ENCODE data around the gene MTARC1. TPM values are rescaled to one million over a fixed set of nuclear protein-coding genes. Genes with fewer than 3 reads are reported as not detected.
A peak's percentile ranks its signal among the peaks of the same experiment; 100 is the strongest.

Gene MTARC1
- total RNA-seq, 6 donors from 2014 or later: 10.0 to 41.7 (median 22.3) TPM

- TF ChIP-seq CTCF (IDR thresholded peaks at IDR 0.05) (no peak), POLR2A (IDR thresholded peaks at IDR 0.05) (no peak), EP300 (IDR thresholded peaks at IDR 0.05) (no peak), POLR2AphosphoS5 (IDR thresholded peaks at IDR 0.05) (no peak)
- H3K27ac ChIP-seq: peak overlapping the region in 1 of 4 donors; percentile 97
- DNase-seq: no peak
- 88 to 92% methylated on average over 3 of the region's 3 CpGs for WGBS, 2 donors
- H3K27me3 ChIP-seq: no peaks in the 10 kb centered on the region
- no peak overlapping the region for H3K4me3 ChIP-seq
- H3K4me1 ChIP-seq: peaks cover 12 to 25% (median 24%) of the 10 kb centered on the region in 4 donors
- peaks cover 0 to 3% (median 0%) of the 10 kb centered on the region in 4 donors for H3K9me3 ChIP-seq
- no peaks in the 10 kb centered on the region for H3K36me3 ChIP-seq
- no peak for ATAC-seq (ENCODE audit: low FRiP score in 2 of 2)
Measured at GRCh38 chr1:220746851-220747250, 39.9 kb upstream of the MTARC1 start.

- Histone ChIP-seq H3K36me3 (no peaks in the 10 kb centered on the region), H3K27me3 (no peaks in the 10 kb centered on the region), H3K4me1 (peaks cover 19 to 29% (median 24%) of the 10 kb centered on the region in 4 donors), H3K9me3 (peaks cover 0 to 3% (median 0%) of the 10 kb centered on the region in 4 donors), H3K27ac (peak overlapping the region; percentile 82 to 97 (median 91)), H3K4me3 (peak overlapping the region; percentile 49 to 91 (median 86))
- WGBS, 2 donors: 24 to 27% methylated on average over 16 to 18 of the region's 18 CpGs
- ATAC-seq (ENCODE audit: low FRiP score in 2 of 2) (peak in 1 of 2 donors; percentile 39), DNase-seq (no peak)
- no peak for TF ChIP-seq EP300 (IDR thresholded peaks at IDR 0.05)
- TF ChIP-seq POLR2AphosphoS5 (IDR thresholded peaks at IDR 0.05): no peak
- no peak for TF ChIP-seq POLR2A (IDR thresholded peaks at IDR 0.05)
Measured at GRCh38 chr1:220747437-220748088, 39.1 kb upstream of the MTARC1 start.

DNA sequence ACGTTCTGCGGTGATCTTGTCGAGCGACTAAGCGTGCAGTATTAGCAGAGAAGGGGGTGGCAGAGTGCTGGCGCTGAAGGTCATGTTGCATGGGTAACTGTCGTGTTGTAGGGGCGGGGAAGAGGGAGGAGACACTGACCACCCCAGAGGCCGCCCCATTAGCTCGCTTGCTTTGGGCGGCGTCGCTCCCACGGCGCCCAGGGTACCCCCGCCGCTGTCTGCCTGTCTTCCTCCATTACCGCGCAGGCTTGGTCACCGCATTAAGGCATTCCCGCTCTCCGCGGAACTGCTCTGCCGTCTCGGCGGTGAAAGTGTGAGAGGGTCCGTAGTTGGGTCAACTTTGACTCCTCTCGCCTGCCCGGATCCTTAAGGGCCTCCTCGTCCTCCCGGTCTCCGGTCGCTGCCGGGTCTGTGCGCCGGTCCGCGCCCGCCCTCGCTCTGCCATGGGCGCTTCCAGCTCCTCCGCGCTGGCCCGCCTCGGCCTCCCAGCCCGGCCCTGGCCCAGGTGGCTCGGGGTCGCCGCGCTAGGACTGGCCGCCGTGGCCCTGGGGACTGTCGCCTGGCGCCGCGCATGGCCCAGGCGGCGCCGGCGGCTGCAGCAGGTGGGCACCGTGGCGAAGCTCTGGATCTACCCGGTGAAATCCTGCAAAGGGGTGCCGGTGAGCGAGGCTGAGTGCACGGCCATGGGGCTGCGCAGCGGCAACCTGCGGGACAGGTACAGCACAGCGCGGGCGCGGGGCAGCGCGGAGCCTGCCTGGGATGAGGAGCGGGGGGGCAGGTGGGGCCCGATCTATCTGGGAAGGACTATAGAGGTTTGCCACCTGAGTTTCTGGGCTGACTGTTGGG is 38.4 kb upstream of the MTARC1 start, which contains the start of gene MTARC2:
Gene MTARC2, plus strand, starts transcription at position 234 of the 846 bp plus-strand sequence. Its CDS starts 210 bp downstream, at position 444.
- ATAC-seq (ENCODE audit: low FRiP score in 2 of 2): peak; percentile 95

DNA sequence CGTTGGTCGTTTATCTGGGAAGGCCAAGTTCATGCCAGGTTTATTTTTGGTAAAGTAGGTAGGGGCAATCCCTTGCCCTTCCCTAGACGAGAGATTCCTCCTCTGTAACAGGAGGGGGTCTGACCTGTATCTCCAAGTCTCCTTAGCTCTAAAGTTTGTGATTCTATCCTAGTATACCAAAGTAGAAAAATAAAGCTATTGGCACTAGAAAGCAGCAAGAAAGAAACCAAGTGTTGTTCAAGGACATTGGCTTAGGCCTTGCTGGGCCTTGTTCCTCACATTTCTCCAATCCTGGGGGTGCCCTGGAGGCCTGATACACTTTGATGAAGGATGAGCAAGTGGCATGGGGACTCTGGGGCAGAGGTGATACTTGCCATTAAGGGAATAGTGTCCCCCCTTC is 37.8 kb upstream of the MTARC1 start:
- ATAC-seq (ENCODE audit: low FRiP score in 2 of 2) (no peak), DNase-seq (no peak)
- TF ChIP-seq CTCF (IDR thresholded peaks at IDR 0.05) (no peak), EP300 (IDR thresholded peaks at IDR 0.05) (no peak), POLR2A (IDR thresholded peaks at IDR 0.05) (no peak), POLR2AphosphoS5 (IDR thresholded peaks at IDR 0.05) (no peak)
- peaks cover 23 to 35% (median 32%) of the 10 kb centered on the region in 4 donors for H3K4me1 ChIP-seq
- peaks cover 0 to 3% (median 0%) of the 10 kb centered on the region in 4 donors for H3K9me3 ChIP-seq
- WGBS, 2 donors: 5 to 7% methylated on average over 3 of the region's 3 CpGs
- H3K4me3 ChIP-seq: peak overlapping the region; percentile 49 to 91 (median 86)
- H3K36me3 ChIP-seq: no peaks in the 10 kb centered on the region
- H3K27me3 ChIP-seq: no peaks in the 10 kb centered on the region
- peak overlapping the region; percentile 82 to 97 (median 91) for H3K27ac ChIP-seq

More for the DNA sequence above, 38.4 kb upstream of the MTARC1 start, which contains the start of gene MTARC2:
- Histone ChIP-seq H3K27ac (peak within 1 kb of the TSS; percentile 82 to 97 (median 91)), H3K4me3 (peak within 1 kb of the TSS; percentile 49 to 91 (median 86)), H3K27me3 (no peaks in the 10 kb centered on the region), H3K4me1 (peaks cover 21 to 33% (median 27%) of the 10 kb centered on the region in 4 donors), H3K36me3 (no peaks in the 10 kb centered on the region), H3K9me3 (peaks cover 0 to 3% (median 0%) of the 10 kb centered on the region in 4 donors)
- WGBS, 2 donors: 0 to 3% methylated on average over 26 to 66 of the region's 77 CpGs
- TF ChIP-seq CTCF (IDR thresholded peaks at IDR 0.05): no peak
- peak in 1 of 4 donors; percentile 10 for TF ChIP-seq EP300 (IDR thresholded peaks at IDR 0.05)
- TF ChIP-seq POLR2AphosphoS5 (IDR thresholded peaks at IDR 0.05): peak; percentile 72 to 93
- peak in 3 of 4 donors; percentile 89 to 97 (median 94) for TF ChIP-seq POLR2A (IDR thresholded peaks at IDR 0.05)
- peak; percentile 91 to 93 for DNase-seq

- ATAC-seq (ENCODE audit: low FRiP score in 2 of 2) (no peak), DNase-seq (no peak)
- H3K36me3 ChIP-seq: peaks cover 0 to 8% (median 2%) of the 10 kb centered on the region in 4 donors
- WGBS, 2 donors: 14 to 24% methylated on average over 6 of the region's 6 CpGs
- H3K4me1 ChIP-seq: peaks cover 26 to 42% (median 39%) of the 10 kb centered on the region in 4 donors
- H3K9me3 ChIP-seq: peaks cover 0 to 3% (median 0%) of the 10 kb centered on the region in 4 donors
- TF ChIP-seq CTCF (IDR thresholded peaks at IDR 0.05): no peak
- no peak for TF ChIP-seq EP300 (IDR thresholded peaks at IDR 0.05)
- TF ChIP-seq POLR2A (IDR thresholded peaks at IDR 0.05): no peak
- no peak for TF ChIP-seq POLR2AphosphoS5 (IDR thresholded peaks at IDR 0.05)
- peak overlapping the region; percentile 82 to 97 (median 91) for H3K27ac ChIP-seq
- no peaks in the 10 kb centered on the region for H3K27me3 ChIP-seq
- peak overlapping the region in 3 of 4 donors; percentile 82 to 91 (median 89) for H3K4me3 ChIP-seq
Measured at GRCh38 chr1:220750131-220750515, 36.6 kb upstream of the MTARC1 start.

Data from upper lobe of left lung (tissue), 6 donors.